Measurements from ENCODE around the gene ARL5A. TPM values are rescaled to one million over a fixed set of nuclear protein-coding genes. Genes with fewer than 3 reads are reported as not detected.

Gene ARL5A
- total RNA-seq, 4 donors from 2014 or later = 60.1 to 82.2 (median 64.3) TPM

- no peak for DNase-seq (ENCODE audit: extremely low spot score)
- Histone ChIP-seq H3K4me1 (no peaks in the 10 kb centered on the region), H3K36me3 (peaks cover 7 to 34% (median 25%) of the 10 kb centered on the region in 4 donors), H3K4me3 (no peak overlapping the region), H3K27ac (replicated peaks in 1 of 4) (no peak overlapping the region), H3K27me3 (no peaks in the 10 kb centered on the region), H3K9me3 (no peaks in the 10 kb centered on the region)
- intact Hi-C loops (cut with DNase I) = no loop called here
- 95% methylated on average over 5 of the region's 5 CpGs for WGBS
- no peak for TF ChIP-seq POLR2A (IDR thresholded peaks at IDR 0.05; ENCODE audit: low read depth)
Observed at GRCh38 chr2:151786077-151786476, 42.1 kb downstream of the ARL5A start.

- 99% methylated on average over 2 of the region's 2 CpGs for WGBS
- no peak overlapping the region for H3K27ac ChIP-seq (replicated peaks in 1 of 4)
- H3K36me3 ChIP-seq = peaks cover 7 to 35% (median 26%) of the 10 kb centered on the region in 4 donors
Observed at GRCh38 chr2:151783133-151783520, 45.1 kb downstream of the ARL5A start.

GRCh38 chr2:151782378-151783132, 45.7 kb downstream of the ARL5A start:
- Histone ChIP-seq H3K9me3 (no peaks in the 10 kb centered on the region), H3K27me3 (no peaks in the 10 kb centered on the region), H3K4me3 (no peak overlapping the region), H3K27ac (replicated peaks in 1 of 4) (no peak overlapping the region), H3K36me3 (peaks cover 7 to 30% (median 24%) of the 10 kb centered on the region in 4 donors), H3K4me1 (no peaks in the 10 kb centered on the region)
- no peak for DNase-seq (ENCODE audit: extremely low spot score)
- TF ChIP-seq POLR2AphosphoS5 (IDR thresholded peaks at IDR 0.05) = no peak
- TF ChIP-seq POLR2A (IDR thresholded peaks at IDR 0.05; ENCODE audit: low read depth) = no peak
- no peak for TF ChIP-seq CTCF (IDR thresholded peaks at IDR 0.05)
- TF ChIP-seq EP300 (IDR thresholded peaks at IDR 0.05) = no peak
- intact Hi-C loops (cut with DNase I) = no loop called here
- WGBS = 91% methylated on average over 6 of the region's 6 CpGs

More at GRCh38 chr2:151783133-151783520, 45.1 kb downstream of the ARL5A start:
- Histone ChIP-seq H3K27me3 (no peaks in the 10 kb centered on the region), H3K4me1 (no peaks in the 10 kb centered on the region), H3K4me3 (no peak overlapping the region), H3K9me3 (no peaks in the 10 kb centered on the region)
- TF ChIP-seq POLR2AphosphoS5 (IDR thresholded peaks at IDR 0.05) (no peak), CTCF (IDR thresholded peaks at IDR 0.05) (no peak), EP300 (IDR thresholded peaks at IDR 0.05) (no peak), POLR2A (IDR thresholded peaks at IDR 0.05; ENCODE audit: low read depth) (no peak)
- DNase-seq (ENCODE audit: extremely low spot score) = no peak
- intact Hi-C loops (cut with DNase I) = no loop called here

- no peak overlapping the region for H3K27ac ChIP-seq (replicated peaks in 1 of 4)
- H3K9me3 ChIP-seq = no peaks in the 10 kb centered on the region
- TF ChIP-seq CTCF (IDR thresholded peaks at IDR 0.05) (no peak), POLR2AphosphoS5 (IDR thresholded peaks at IDR 0.05) (no peak), POLR2A (IDR thresholded peaks at IDR 0.05; ENCODE audit: low read depth) (no peak), EP300 (IDR thresholded peaks at IDR 0.05) (no peak)
- no peak overlapping the region for H3K4me3 ChIP-seq
- no peak for DNase-seq (ENCODE audit: extremely low spot score)
- H3K36me3 ChIP-seq = peaks cover 7 to 33% (median 25%) of the 10 kb centered on the region in 4 donors
- WGBS = 95% methylated on average over 4 of the region's 4 CpGs
- no peaks in the 10 kb centered on the region for H3K4me1 ChIP-seq
- H3K27me3 ChIP-seq = no peaks in the 10 kb centered on the region
- intact Hi-C loops (cut with DNase I) = no loop called here
Observed at GRCh38 chr2:151781642-151782041, 46.6 kb downstream of the ARL5A start.

- TF ChIP-seq POLR2AphosphoS5 (IDR thresholded peaks at IDR 0.05) (no peak), POLR2A (IDR thresholded peaks at IDR 0.05; ENCODE audit: low read depth) (no peak), CTCF (IDR thresholded peaks at IDR 0.05) (no peak), EP300 (IDR thresholded peaks at IDR 0.05) (no peak)
- peaks cover 7 to 39% (median 28%) of the 10 kb centered on the region in 4 donors for H3K36me3 ChIP-seq
- no peak overlapping the region for H3K27ac ChIP-seq (replicated peaks in 1 of 4)
- H3K9me3 ChIP-seq = no peaks in the 10 kb centered on the region
- no peak overlapping the region for H3K4me3 ChIP-seq
- no peaks in the 10 kb centered on the region for H3K4me1 ChIP-seq
- no peak for DNase-seq (ENCODE audit: extremely low spot score)
- no peaks in the 10 kb centered on the region for H3K27me3 ChIP-seq
- intact Hi-C loops (cut with DNase I) = no loop called here
Observed at GRCh38 chr2:151780938-151781337, 47.3 kb downstream of the ARL5A start.

Data from esophagus muscularis mucosa (tissue), 4 donors.